ENCODE data around the gene RAD21L1.
A peak's percentile ranks its signal among the peaks of the same experiment; 100 is the strongest.

The RAD21L1 gene

DNA sequence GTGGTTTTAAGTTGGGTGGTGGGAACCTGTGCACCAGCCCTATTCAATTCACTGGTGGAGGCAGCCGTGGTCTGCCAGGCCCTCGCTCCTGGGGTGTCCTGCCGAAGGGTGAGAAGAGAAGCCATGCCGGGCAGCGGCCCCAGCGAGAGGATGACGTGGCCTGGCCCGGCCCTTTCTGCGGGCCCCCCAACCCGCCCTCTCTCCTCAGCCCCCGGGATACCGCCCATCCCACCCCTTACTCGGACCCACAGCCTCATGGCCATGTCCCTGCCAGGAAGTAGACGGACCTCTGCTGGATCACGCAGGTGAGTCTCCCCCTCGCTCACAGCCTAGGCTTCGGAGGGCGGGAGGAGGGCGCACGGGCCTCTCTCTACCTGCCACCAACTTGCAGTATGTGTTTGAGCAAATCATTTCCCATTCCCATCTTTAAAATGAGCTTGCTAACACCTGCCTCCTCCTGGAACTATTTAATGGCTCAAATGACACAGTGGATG, 70.3 kb downstream of the RAD21L1 start:
- DNase-seq (ENCODE audit: low spot score): no peak

DNA sequence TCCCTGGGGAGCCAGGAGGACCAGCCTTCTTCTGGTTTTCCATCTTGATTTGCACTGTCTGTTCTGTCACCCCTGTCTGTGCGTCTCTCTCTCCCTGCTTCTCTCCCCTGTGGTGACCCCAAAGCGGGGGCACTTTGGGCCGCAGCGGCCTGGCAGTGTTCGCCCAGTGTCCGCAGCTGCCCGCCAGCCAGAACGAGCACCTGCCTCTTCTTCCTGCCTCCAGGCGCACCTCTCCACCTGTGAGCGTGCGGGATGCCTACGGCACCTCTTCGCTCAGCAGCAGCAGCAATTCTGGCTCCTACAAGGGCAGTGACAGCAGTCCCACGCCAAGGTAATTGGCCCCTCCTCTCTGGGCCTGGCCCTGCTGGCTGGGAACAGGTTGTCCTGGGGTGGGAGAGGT, 71.1 kb downstream of the RAD21L1 start:
- DNase-seq (ENCODE audit: low spot score): no peak

DNA sequence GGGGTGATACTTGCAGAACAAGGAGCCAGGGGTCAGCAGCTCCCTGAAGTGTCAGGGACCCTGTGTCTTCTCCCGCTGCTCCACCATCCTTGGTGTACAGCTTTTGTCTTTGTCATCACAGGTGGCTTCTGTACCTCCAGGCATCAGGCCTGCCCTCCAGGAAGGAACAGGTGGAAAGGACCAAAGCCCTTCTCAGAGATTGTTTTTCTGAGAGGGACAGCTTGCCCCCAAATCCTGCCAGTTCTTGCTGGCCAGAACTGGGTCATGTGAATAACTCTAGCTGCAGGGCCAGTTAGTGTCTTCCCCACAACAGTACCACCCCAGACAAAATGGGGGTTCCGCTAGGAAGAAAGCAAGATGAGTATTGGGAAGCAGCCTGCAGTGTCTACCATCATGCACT, 71.6 kb downstream of the RAD21L1 start:
- no peak for DNase-seq (ENCODE audit: low spot score)

DNA sequence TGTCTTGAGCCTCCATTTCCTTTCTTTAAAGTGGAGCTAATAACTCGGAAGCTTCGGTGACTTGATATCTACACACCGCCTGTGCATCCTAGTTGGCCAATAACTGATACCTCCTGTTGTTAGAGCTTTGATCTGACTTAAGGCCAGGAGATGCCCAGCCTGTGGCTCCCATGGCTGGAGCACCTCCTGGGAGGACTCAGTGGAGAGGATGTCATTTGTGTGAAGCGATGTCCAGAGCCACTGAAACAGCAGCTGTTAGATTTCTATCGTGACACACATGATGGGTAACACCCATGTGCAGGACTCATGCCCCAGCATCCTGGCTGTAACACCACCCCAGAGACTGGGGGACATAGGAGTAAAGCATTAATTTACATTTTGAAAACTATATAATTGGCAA, 72.3 kb downstream of the RAD21L1 start:
- no peak for DNase-seq (ENCODE audit: low spot score)

DNA sequence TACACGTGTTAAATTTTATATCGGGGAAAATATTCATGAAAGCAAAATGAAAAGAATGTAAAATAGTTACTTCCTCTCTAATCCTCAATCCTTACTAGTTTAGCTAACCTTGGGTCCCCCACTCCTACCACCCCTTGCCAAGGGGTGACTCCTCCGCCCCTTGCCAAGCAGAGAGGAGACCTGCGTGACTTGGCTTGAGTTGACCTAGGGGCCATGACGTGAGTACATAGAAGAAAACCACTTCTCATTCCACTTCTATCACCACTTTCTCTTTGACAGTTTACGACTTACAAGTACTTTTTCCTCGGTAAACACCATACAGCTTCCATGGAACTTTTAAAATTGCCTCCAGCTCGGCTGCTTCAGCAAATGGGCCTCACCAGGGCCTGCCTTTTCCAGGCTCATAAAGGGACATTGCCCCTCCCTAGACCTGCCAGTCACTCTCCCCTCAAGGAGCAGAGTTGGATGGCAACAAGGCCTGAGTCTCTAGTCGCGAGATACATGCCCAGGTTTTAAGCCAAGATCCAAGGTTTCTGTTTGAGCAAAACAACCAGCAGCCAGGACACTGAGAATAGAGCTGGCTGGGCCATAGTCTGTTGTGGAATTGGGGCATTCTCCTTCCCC, 73.2 kb downstream of the RAD21L1 start:
- no peak for DNase-seq (ENCODE audit: low spot score)

DNA sequence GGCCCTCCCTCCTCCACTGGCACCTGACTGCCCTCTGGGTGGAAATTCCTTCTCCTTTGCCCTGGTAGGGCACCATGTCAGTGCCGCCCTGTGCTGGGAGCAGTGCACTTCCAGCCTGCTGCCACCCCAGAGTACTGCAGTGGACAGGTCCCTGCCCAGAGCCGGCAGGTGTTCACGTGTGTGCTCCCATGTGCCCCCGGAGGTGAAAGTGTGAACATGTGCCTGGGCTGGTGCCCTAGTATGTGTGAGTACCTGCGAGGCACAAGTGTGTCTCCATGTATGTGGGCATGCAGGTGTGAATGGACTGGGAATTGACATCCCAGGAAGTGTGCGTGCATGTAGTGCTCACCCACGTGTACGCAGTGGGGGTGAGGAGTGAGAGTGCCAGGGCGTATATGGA, 73.7 kb downstream of the RAD21L1 start:
- DNase-seq (ENCODE audit: low spot score): no peak

DNA sequence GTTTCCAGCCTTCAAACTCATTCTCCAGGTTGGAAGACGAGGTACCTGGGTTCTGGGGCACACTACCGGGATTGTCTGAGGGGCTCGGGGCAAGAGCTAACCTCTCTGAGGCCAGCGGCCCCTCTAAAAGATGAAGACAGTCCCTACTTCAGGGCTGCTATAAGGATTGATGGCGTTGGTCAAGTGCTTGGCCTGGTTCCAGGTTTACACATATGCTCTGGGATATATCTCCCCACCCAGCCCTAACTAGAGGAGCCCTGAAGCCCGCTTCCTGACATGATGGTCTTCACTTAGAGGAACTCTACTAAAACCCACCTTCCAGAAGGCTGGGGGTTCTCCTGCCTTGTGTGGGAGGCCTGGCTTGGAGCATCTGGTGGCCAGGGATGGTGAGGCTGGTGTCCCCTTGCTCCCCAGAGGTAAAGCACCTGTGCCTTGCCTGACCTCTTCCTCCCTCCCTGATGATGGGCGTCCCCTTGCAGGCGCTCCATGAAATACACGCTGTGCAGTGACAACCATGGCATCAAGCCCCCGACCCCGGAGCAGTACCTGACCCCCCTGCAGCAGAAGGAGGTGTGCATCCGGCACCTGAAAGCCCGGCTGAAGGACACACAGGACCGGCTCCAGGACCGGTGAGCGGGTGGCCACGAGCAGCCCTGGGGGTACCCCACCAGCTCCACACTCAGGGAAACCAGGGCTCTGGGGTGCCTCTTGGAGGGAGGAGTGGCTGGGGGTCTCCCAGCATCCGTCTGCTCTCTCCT, 74.4 kb downstream of the RAD21L1 start:
- DNase-seq (ENCODE audit: low spot score): no peak

DNA sequence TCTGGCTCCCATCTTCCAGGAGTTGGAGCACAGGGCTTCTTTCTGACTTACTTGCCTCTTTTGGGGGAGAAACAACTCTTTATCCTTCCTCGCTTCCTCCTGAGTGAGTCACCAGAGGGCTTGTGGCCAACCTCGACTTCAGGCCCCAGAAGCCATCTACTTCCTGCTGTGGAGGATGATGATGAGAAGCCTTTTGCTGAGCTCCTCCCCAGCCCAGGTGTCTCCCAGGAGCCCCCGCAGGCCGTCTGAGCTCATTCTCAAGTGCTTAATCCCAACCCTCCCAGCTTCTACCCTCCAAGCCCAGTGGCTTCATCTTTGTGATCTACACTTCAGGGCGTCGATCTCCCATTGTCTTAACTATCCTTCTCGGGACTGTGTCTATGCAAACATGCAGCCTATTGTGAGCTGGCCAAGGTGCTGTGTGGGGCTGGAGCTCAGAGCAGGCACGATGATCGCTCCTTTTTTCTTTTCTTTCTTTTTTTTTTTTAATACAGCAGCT, 75.2 kb downstream of the RAD21L1 start:
- peak; percentile 54 for DNase-seq (ENCODE audit: low spot score)

DNA sequence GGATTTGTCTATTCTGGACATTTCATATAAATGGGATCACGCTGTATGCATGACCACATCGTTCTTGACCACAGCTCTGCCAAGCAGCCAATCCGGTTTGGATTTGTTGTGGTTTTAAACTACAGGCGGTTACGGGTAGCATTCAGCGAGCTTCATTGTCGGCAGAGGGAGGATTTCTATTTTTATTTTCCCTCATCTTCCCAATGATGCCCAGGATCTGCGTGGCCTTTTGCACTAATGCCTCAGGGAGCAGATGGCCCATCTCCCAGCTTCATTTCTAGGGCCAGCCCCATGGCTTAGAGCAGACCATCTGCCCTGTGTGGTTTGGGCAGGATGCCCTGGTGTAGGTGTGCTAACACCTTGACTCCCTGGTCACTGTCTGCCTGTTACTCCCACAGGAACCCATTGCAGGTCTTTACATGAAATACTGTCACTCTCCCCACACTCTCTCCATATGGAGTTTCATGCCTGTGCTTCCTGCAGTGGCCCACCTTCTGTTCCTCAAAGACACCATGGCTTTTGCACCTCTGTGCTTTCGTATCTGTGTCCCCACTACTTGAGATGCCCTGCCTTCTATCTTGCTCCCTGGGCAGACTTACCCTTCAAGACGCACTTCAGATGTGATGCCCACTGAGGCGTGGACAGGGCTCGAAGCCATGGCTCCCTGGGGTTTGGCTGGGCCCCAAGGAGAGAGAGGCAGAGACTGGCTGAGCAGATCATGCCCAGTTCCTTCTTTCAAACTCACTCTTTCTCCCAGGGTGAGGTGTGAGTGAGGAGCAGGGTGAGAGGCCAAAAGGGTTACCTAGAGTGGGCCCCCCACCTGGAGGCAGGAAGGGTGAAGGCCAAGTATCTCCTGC, 77.1 kb downstream of the RAD21L1 start:
- DNase-seq (ENCODE audit: low spot score): no peak

DNA sequence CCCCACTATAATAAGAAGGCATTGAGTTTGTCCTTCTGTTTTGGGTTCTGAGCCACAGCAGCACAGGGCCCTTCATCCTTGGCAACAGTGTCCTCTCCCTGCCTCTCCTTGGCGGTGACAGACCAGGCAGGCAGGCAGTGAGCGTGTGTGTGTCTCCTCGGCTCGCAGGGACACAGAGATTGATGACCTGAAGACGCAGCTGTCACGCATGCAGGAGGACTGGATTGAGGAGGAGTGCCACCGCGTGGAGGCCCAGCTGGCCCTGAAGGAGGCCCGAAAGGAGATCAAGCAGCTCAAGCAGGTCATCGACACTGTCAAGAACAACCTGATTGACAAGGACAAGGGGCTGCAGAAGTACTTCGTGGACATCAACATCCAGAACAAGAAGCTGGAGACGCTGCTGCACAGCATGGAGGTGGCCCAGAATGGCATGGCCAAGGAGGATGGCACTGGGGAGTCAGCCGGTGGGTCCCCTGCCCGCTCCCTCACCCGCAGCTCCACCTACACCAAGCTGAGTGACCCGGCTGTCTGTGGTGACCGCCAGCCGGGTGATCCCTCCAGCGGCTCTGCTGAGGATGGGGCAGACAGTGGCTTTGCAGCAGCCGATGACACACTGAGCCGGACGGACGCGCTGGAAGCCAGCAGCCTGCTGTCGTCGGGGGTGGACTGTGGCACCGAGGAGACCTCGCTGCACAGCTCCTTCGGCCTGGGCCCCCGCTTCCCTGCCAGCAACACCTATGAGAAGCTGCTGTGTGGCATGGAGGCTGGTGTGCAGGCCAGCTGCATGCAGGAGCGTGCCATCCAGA, 79.1 kb downstream of the RAD21L1 start:
- no peak for DNase-seq (ENCODE audit: low spot score)

Measured in LoVo (cell line).